Heart left ventricle (tissue), 13 donors: ENCODE data around the gene TGFBRAP1.

Experiments
- POLR2A ChIP-seq, 2 donors: fragments of 450-650 bp; IDR thresholded peaks; one replicate each; pipeline ENCODE4 v1.6.1; 2017; ENCODE audit warnings: antibody characterized with exemption in 2 of 2, mild to moderate bottlenecking in 2 of 2, moderate library complexity in 2 of 2
- TF ChIP-seq, protein P1 (sequence below), 12 donors: fragments of 200-600 bp; sonication (generic) in 4 of 12; IDR thresholded peaks; one replicate each; pipeline versions ENCODE4 v1.5.0 to v1.8.0; 2018 to 2022; ENCODE audit warnings: antibody characterized with exemption in 12 of 12, mild to moderate bottlenecking in 5 of 12
- donor health status: ischemic (EF 13 %, LVEDD 7.1; RV severe dilation, severe dysfunction).
- donor health status: DM: no; HTN: yes; CAD: no.
- donor health status: DM: no; HTN: no; CAD: no.
- donor health status: ischemic (EF 25% LVEDD 6.9; RV normal size, moderate dysfunction).
- donor health status: ischemic (EF 25% LVEDD 5.7; RV mildly dilated, moderate dysfunction).
- donor health status: ischemic (EF 35%, LVEDD 5.7; RV mildly dilated, moderate dysfunction).
- donor health status: nonischemic (EF 11% LVEDD 7.7; RV severe dilation, severe dysfunction).
- donor health status: DM: yes; HTN: yes; CAD: no.
- donor health status: PGD.
- donor health status: ischemic (EF 29% LVEDD 5.4; RV normal size, mild dysfunction).
- donor health status: nonischemic (EF 23%, LVEDD 6.1; RV moderate dilation, normal function).

DNA sequence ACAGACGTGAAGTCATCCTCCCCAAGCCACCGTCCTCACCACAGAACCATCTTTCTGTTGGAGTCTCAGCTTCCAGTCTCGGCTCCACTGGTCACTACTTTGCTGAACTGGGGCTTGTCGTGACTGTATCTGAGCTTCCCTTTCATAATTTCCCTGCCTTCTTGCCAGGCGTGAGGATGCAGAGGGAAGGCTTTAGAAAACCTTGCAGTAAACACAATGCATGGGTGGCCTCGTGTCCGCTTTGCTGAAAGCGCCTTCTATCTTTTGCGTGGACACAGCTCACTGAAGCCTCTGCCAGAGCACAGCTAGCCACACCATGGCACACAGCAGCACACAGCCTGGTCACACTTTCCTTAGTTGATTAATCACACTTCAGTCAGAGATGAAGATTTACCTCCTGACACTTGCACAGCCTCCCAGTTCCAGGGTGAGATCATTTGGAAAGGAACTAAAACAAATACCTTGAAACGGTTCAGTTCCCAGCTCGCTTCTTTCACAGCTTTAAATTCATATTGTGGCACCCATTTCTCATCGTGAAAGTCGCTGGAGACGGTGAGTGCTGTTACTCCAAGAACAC, 90.8 kb downstream of the TGFBRAP1 start:
- TF ChIP-seq, protein P1, sequence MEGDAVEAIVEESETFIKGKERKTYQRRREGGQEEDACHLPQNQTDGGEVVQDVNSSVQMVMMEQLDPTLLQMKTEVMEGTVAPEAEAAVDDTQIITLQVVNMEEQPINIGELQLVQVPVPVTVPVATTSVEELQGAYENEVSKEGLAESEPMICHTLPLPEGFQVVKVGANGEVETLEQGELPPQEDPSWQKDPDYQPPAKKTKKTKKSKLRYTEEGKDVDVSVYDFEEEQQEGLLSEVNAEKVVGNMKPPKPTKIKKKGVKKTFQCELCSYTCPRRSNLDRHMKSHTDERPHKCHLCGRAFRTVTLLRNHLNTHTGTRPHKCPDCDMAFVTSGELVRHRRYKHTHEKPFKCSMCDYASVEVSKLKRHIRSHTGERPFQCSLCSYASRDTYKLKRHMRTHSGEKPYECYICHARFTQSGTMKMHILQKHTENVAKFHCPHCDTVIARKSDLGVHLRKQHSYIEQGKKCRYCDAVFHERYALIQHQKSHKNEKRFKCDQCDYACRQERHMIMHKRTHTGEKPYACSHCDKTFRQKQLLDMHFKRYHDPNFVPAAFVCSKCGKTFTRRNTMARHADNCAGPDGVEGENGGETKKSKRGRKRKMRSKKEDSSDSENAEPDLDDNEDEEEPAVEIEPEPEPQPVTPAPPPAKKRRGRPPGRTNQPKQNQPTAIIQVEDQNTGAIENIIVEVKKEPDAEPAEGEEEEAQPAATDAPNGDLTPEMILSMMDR (IDR thresholded peaks at IDR 0.05), result no peak
- TF ChIP-seq POLR2A (IDR thresholded peaks at IDR 0.05), result no peak
